ENCODE data around the gene IL2RG. TPM values are rescaled to one million over a fixed set of nuclear protein-coding genes. Genes with fewer than 3 reads are reported as not detected.

IL2RG gene
- total RNA-seq, 3 donors from 2014 or later, result 5.1 to 10.8 (median 8.0) TPM

GRCh38 chrX:71154196-71154595 is 42.8 kb upstream of the IL2RG start:
- Histone ChIP-seq H3K27me3 (peaks cover 0 to 59% of the 10 kb centered on the region in 2 donors), H3K4me3 (no peak overlapping the region), H3K9me3 (no peaks in the 10 kb centered on the region), H3K27ac (no peak overlapping the region), H3K36me3 (no peaks in the 10 kb centered on the region), H3K4me1 (no peaks in the 10 kb centered on the region)
- intact Hi-C loops (cut with DNase I; ENCODE audit: low total_unique reads), result no loop called here
- no peak for TF ChIP-seq POLR2AphosphoS5 (IDR thresholded peaks at IDR 0.05)
- TF ChIP-seq POLR2A (IDR thresholded peaks at IDR 0.05), result no peak
- TF ChIP-seq, protein P1, sequence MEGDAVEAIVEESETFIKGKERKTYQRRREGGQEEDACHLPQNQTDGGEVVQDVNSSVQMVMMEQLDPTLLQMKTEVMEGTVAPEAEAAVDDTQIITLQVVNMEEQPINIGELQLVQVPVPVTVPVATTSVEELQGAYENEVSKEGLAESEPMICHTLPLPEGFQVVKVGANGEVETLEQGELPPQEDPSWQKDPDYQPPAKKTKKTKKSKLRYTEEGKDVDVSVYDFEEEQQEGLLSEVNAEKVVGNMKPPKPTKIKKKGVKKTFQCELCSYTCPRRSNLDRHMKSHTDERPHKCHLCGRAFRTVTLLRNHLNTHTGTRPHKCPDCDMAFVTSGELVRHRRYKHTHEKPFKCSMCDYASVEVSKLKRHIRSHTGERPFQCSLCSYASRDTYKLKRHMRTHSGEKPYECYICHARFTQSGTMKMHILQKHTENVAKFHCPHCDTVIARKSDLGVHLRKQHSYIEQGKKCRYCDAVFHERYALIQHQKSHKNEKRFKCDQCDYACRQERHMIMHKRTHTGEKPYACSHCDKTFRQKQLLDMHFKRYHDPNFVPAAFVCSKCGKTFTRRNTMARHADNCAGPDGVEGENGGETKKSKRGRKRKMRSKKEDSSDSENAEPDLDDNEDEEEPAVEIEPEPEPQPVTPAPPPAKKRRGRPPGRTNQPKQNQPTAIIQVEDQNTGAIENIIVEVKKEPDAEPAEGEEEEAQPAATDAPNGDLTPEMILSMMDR (IDR thresholded peaks at IDR 0.05), result no peak
- no peak for DNase-seq (ENCODE audit: low spot score in 2 of 2)

GRCh38 chrX:71151366-71151765 is 40.0 kb upstream of the IL2RG start:
- no peak for DNase-seq (ENCODE audit: low spot score in 2 of 2)
- TF ChIP-seq, protein P1 (IDR thresholded peaks at IDR 0.05), result no peak
- TF ChIP-seq POLR2AphosphoS5 (IDR thresholded peaks at IDR 0.05) (no peak), POLR2A (IDR thresholded peaks at IDR 0.05) (no peak)
- intact Hi-C loops (cut with DNase I; ENCODE audit: low total_unique reads), result no loop called here
- no peaks in the 10 kb centered on the region for H3K9me3 ChIP-seq
- H3K36me3 ChIP-seq, result no peaks in the 10 kb centered on the region
- no peak overlapping the region for H3K4me3 ChIP-seq
- H3K27ac ChIP-seq, result no peak overlapping the region
- H3K27me3 ChIP-seq, result peaks cover 0 to 76% of the 10 kb centered on the region in 2 donors
- no peaks in the 10 kb centered on the region for H3K4me1 ChIP-seq

DNA sequence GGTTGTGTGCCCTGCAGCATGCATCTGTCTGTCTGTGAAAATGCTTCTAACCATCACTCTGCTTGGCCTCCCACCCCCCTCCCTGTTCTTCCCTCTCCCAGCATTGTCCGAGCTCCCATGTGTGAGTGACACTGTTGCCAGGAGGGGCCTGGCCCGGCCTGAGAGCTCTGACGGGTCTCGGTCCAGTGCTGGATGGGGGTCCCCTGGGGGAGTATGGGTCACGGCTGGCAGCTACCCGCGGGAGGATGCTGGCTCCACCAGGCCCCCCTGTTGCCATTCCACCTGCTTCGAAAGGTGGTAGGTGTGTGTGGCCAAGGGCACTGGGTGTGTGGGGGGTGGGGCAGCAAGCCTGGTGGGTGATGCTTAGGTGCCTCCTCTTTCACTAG is 36.9 kb upstream of the IL2RG start:
- intact Hi-C loops (cut with DNase I; ENCODE audit: low total_unique reads), result no loop called here
- peaks cover 0 to 67% of the 10 kb centered on the region in 2 donors for H3K27me3 ChIP-seq
- peaks cover 0 to 3% of the 10 kb centered on the region in 2 donors for H3K4me1 ChIP-seq
- H3K9me3 ChIP-seq, result no peaks in the 10 kb centered on the region
- TF ChIP-seq POLR2A (IDR thresholded peaks at IDR 0.05) (no peak), POLR2AphosphoS5 (IDR thresholded peaks at IDR 0.05) (no peak)
- TF ChIP-seq, protein P1 (IDR thresholded peaks at IDR 0.05), result no peak
- no peak overlapping the region for H3K4me3 ChIP-seq
- no peak for DNase-seq (ENCODE audit: low spot score in 2 of 2)
- H3K36me3 ChIP-seq, result no peaks in the 10 kb centered on the region
- H3K27ac ChIP-seq, result no peak overlapping the region

- TF ChIP-seq POLR2A (IDR thresholded peaks at IDR 0.05), result no peak
- TF ChIP-seq POLR2AphosphoS5 (IDR thresholded peaks at IDR 0.05), result no peak
- TF ChIP-seq, protein P1 (IDR thresholded peaks at IDR 0.05), result no peak
- Histone ChIP-seq H3K9me3 (no peaks in the 10 kb centered on the region), H3K36me3 (no peaks in the 10 kb centered on the region), H3K4me3 (no peak overlapping the region), H3K4me1 (peaks cover 0 to 3% of the 10 kb centered on the region in 2 donors), H3K27me3 (peaks cover 0 to 67% of the 10 kb centered on the region in 2 donors), H3K27ac (no peak overlapping the region)
- no peak for DNase-seq (ENCODE audit: low spot score in 2 of 2)
- intact Hi-C loops (cut with DNase I; ENCODE audit: low total_unique reads), result no loop called here
Observed at GRCh38 chrX:71147496-71148277, 36.3 kb upstream of the IL2RG start.

- H3K4me1 ChIP-seq, result peaks cover 0 to 3% of the 10 kb centered on the region in 2 donors
- TF ChIP-seq, protein P1 (IDR thresholded peaks at IDR 0.05), result no peak
- no peak for TF ChIP-seq POLR2AphosphoS5 (IDR thresholded peaks at IDR 0.05)
- TF ChIP-seq POLR2A (IDR thresholded peaks at IDR 0.05), result no peak
- intact Hi-C loops (cut with DNase I; ENCODE audit: low total_unique reads), result no loop called here
- no peaks in the 10 kb centered on the region for H3K36me3 ChIP-seq
- DNase-seq (ENCODE audit: low spot score in 2 of 2), result no peak
- no peak within 1 kb of the TSS for H3K27ac ChIP-seq
- peak within 1 kb of the TSS; percentile 17 to 52 (median 34) for H3K4me3 ChIP-seq
- no peaks in the 10 kb centered on the region for H3K9me3 ChIP-seq
- H3K27me3 ChIP-seq, result peaks cover 0 to 66% of the 10 kb centered on the region in 2 donors
Observed at GRCh38 chrX:71144651-71145050, 33.3 kb upstream of the IL2RG start, which contains the start of gene NLGN3. NLGN3 (plus strand) TSS chrX:71144841; CDS start chrX:71147750, 2,909 bp downstream.
